GM12878 (cell line): ENCODE data around the gene PEX11A. TPM values are rescaled to one million over a fixed set of nuclear protein-coding genes. Genes with fewer than 3 reads are reported as not detected.

Source experiments
- ATAC-seq: fragments of 200-7000 bp; cut with Tn5 transposase; 3 replicates; pipeline ENCODE4 v1.9.1; 2020; ENCODE audit warnings: mild to moderate bottlenecking, moderate library complexity
- BruUV-seq: library from RNA; stranded (reverse); fragments of 400-500 nt; replicated peaks from 2 replicates; lab custom pipeline; 2021; lab: Mats Ljungman, UMichigan
- CTCF ChIA-PET: fragments of 300-600 bp; sonication (Branson Sonifier 250); formaldehyde crosslinking; extraction: SDS; loops from one replicate; lab custom pipeline; 2021; ENCODE audit warnings: inconsistent platforms; lab: Yijun Ruan, JAX
- POLR2A ChIA-PET: fragments of 350-600 bp; formaldehyde crosslinking; extraction: SDS; loops from one replicate; lab custom pipeline; 2021; ENCODE audit warnings: inconsistent platforms; lab: Charles Lee
- RAD21 ChIA-PET: fragments of 300-600 bp; sonication (Branson Sonifier 250); formaldehyde crosslinking; loops from one replicate; lab custom pipeline; 2023; ENCODE audit warnings: antibody characterized with exemption; ENCODE audit not compliant: unreplicated experiment; lab: Charles Lee
- SMC1A ChIA-PET: fragments of 300-600 bp; sonication (Branson Sonifier 250); formaldehyde crosslinking; loops from one replicate; lab custom pipeline; 2023; ENCODE audit not compliant: unreplicated experiment, uncharacterized antibody; lab: Charles Lee
- DNase-seq: peaks from one replicate; pipeline ENCODE4 v3.0.0-alpha.2; 2011; ENCODE audit warnings: low read depth, low spot score
- FAIRE-seq: peaks from 3 replicates; lab custom pipeline; 2011; peaks lifted over from hg19 to GRCh38; lab: Jason Lieb, UNC
- H2AFZ ChIP-seq: 2 replicates; pipeline ENCODE4 v1.6.0; 2011; ENCODE audit warnings: low read depth, low read length, control low read depth; ENCODE audit not compliant: control insufficient read depth
- H3K27ac ChIP-seq: 2 replicates; pipeline ENCODE4 v1.5.1; 2011; ENCODE audit warnings: control low read depth; ENCODE audit not compliant: control insufficient read depth, insufficient read depth
- H3K27me3 ChIP-seq, 2 experiments: replicated peaks in 1 of 2; 2 replicates each; pipeline versions ENCODE4 v1.6.0 to v1.6.1; 2011; ENCODE audit warnings: low read length in 1 of 2; ENCODE audit not compliant: control insufficient read depth in 2 of 2, insufficient read depth in 2 of 2
- H3K36me3 ChIP-seq, 2 experiments: 2 replicates each; pipeline ENCODE4 v1.5.1; 2011; ENCODE audit warnings: low read length in 1 of 2; ENCODE audit not compliant: control insufficient read depth in 2 of 2, insufficient read depth in 2 of 2
- H3K4me1 ChIP-seq: 2 replicates; pipeline ENCODE4 v1.6.1; 2011; ENCODE audit warnings: mild to moderate bottlenecking, low read length, moderate library complexity, mixed read lengths; ENCODE audit not compliant: control insufficient read depth, insufficient read depth
- H3K4me2 ChIP-seq: 2 replicates; pipeline ENCODE4 v1.6.0; 2011; ENCODE audit warnings: control low read depth; ENCODE audit not compliant: control insufficient read depth, insufficient read depth
- H3K4me3 ChIP-seq: fragments of 200-600 bp; sonication (generic); 2 replicates; pipeline ENCODE4 v1.5.1; 2016
- H3K79me2 ChIP-seq: 2 replicates; pipeline ENCODE4 v1.6.0; 2011; ENCODE audit warnings: low read length; ENCODE audit not compliant: control insufficient read depth, insufficient read depth
- H3K9ac ChIP-seq: 2 replicates; pipeline ENCODE4 v1.8.0; 2011; ENCODE audit warnings: low read length, control low read depth, mixed read lengths; ENCODE audit not compliant: control insufficient read depth, insufficient read depth
- H3K9me3 ChIP-seq: replicated peaks from 3 replicates; pipeline ENCODE4 v1.5.1; 2011; ENCODE audit warnings: mild to moderate bottlenecking, low read length; ENCODE audit not compliant: control insufficient read depth, insufficient read depth
- H4K20me1 ChIP-seq: 2 replicates; pipeline ENCODE4 v1.6.0; 2011; ENCODE audit not compliant: control insufficient read depth, insufficient read depth
- NRF1 ChIP-seq: conservative IDR thresholded peaks from 2 replicates; pipeline ENCODE4 v1.6.1; 2011; ENCODE audit warnings: mild to moderate bottlenecking, low read depth, low read length, improper control_type of control experiment
- TAF1 ChIP-seq: IDR thresholded peaks from 2 replicates; pipeline ENCODE4 v1.6.1; 2011; ENCODE audit warnings: mild to moderate bottlenecking, low read depth, low read length, borderline replicate concordance
- WGBS: methylation state at CpG from one replicate; pipeline ENCODE4 v1.1.6; 2016; ENCODE audit warnings: low lambda C conversion rate; ENCODE audit not compliant: insufficient replicate concordance, insufficient coverage; ENCODE audit errors: missing lambda C conversion rate; 5-methylcytosine and 5-hydroxymethylcytosine counted together
- in situ Hi-C: fragments of 300-500 bp; cut with MboI; formaldehyde crosslinking; loops from 9 replicates; pipeline ENCODE4 v1.14.3; 2018; ENCODE audit warnings: mixed read lengths
- intact Hi-C: fragments of 100-400 bp; cut with micrococcal nuclease; formaldehyde crosslinking; loops from one replicate; pipeline ENCODE4 v1.14.2; 2022; ENCODE audit not compliant: unreplicated experiment
- polyA plus RNA-seq, 11 experiments: library from polyadenylated mRNA; depleted of rRNA in 4 of 11; unstranded in 6 of 11; stranded (reverse) in 5 of 11; fragments of >200 nt; fragmentation: Nextera tagmentation in 4 of 11; fragmentation: Illumina TruSeq in 1 of 11; extraction: Ambion mirVana in 4 of 11; extraction: Trizol in 1 of 11; gene quantifications; 1 replicate in 1 of 11; 2 replicates in 10 of 11; pipeline versions ENCODE4 v1.2.1 to v1.2.3, GENCODE V29; 2011 to 2016; ENCODE audit warnings: inconsistent platforms in 2 of 11, missing spikeins in 2 of 11, low read depth in 1 of 11
- total RNA-seq, 4 experiments: library from RNA; depleted of rRNA in 3 of 4; stranded (reverse); fragments of >200 nt in 3 of 4; fragmentation: Illumina TruSeq in 1 of 4; extraction: Trizol in 1 of 4; gene quantifications; 2 replicates each; pipeline versions ENCODE4 v1.2.1 to v1.2.3, GENCODE V29; 2013 to 2021
- TF ChIP-seq, protein P1 (sequence below): fragments of 450-650 bp; IDR thresholded peaks from 2 replicates; pipeline ENCODE4 v1.6.1; 2017; ENCODE audit warnings: mild to moderate bottlenecking, low read depth, inconsistent platforms; ENCODE audit not compliant: poor library complexity, severe bottlenecking
- TF ChIP-seq, protein P2 (sequence below): fragments of 450-650 bp; IDR thresholded peaks from 2 replicates; pipeline ENCODE4 v1.6.1; 2017; ENCODE audit warnings: low read depth, mild to moderate bottlenecking, moderate library complexity

PEX11A gene
- total and polyA plus RNA-seq, 10 of the 15 experiments (the other 5 are each of a cell fraction or from before 2014, with no cell fraction given): 1.4 to 2.8 (median 2.0) TPM

DNA sequence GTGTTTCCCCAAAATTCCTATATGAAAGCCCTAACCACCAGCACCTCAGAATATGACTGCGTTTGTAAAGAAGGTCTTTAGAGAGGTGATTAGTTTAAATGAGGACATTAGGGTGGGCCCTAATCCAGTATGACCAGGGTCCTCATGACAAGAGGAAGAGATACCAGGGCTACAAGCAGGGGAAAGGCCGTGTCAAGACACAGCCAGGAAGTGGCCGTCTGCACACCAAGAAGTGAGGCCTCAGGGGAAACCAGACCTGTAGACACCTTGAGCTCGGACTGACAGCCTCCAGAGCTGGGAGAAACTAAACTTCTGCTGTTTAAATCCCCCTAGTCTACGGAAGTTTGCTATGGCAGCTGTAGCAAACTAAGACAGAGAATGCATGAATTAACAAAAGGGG lies 49.5 kb downstream of the PEX11A start:
- ChIA-PET POLR2A (no interaction called here), SMC1A (no interaction called here), CTCF (interaction anchor here (1.6 kb wide), 1 partner anchor 99 kb away, joined by 4 read pairs; no protein-coding TSS in a partner anchor), RAD21 (no interaction called here)
- no peak for FAIRE-seq
- H3K4me3 ChIP-seq: no peak overlapping the region
- H3K9ac ChIP-seq: no peak overlapping the region
- no peaks in the 10 kb centered on the region for H4K20me1 ChIP-seq
- WGBS: 17% methylated on average over 5 of the region's 5 CpGs
- intact Hi-C loops (no loop called here), in situ Hi-C loops (no loop called here)
- no peaks in the 10 kb centered on the region for H3K4me1 ChIP-seq
- TF ChIP-seq TAF1 (no peak), NRF1 (no peak)
- TF ChIP-seq, protein P1, sequence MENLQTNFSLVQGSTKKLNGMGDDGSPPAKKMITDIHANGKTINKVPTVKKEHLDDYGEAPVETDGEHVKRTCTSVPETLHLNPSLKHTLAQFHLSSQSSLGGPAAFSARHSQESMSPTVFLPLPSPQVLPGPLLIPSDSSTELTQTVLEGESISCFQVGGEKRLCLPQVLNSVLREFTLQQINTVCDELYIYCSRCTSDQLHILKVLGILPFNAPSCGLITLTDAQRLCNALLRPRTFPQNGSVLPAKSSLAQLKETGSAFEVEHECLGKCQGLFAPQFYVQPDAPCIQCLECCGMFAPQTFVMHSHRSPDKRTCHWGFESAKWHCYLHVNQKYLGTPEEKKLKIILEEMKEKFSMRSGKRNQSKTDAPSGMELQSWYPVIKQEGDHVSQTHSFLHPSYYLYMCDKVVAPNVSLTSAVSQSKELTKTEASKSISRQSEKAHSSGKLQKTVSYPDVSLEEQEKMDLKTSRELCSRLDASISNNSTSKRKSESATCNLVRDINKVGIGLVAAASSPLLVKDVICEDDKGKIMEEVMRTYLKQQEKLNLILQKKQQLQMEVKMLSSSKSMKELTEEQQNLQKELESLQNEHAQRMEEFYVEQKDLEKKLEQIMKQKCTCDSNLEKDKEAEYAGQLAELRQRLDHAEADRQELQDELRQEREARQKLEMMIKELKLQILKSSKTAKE: no peak
- TF ChIP-seq, protein P2, sequence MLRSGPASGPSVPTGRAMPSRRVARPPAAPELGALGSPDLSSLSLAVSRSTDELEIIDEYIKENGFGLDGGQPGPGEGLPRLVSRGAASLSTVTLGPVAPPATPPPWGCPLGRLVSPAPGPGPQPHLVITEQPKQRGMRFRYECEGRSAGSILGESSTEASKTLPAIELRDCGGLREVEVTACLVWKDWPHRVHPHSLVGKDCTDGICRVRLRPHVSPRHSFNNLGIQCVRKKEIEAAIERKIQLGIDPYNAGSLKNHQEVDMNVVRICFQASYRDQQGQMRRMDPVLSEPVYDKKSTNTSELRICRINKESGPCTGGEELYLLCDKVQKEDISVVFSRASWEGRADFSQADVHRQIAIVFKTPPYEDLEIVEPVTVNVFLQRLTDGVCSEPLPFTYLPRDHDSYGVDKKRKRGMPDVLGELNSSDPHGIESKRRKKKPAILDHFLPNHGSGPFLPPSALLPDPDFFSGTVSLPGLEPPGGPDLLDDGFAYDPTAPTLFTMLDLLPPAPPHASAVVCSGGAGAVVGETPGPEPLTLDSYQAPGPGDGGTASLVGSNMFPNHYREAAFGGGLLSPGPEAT: no peak
- H2AFZ ChIP-seq: no peak overlapping the region
- H3K36me3 ChIP-seq: no peaks in the 10 kb centered on the region
- peak; percentile 31; the same call in 2 of the 3 replicates for ATAC-seq
- no peaks in the 10 kb centered on the region for H3K9me3 ChIP-seq
- H3K27me3 ChIP-seq: no peaks in the 10 kb centered on the region
- BruUV-seq: no TSS peak
- no peak overlapping the region for H3K27ac ChIP-seq
- DNase-seq: no peak
- no peaks in the 10 kb centered on the region for H3K79me2 ChIP-seq
- no peak overlapping the region for H3K4me2 ChIP-seq
